ENCODE results near the gene NRXN3. TPM values are rescaled to one million over a fixed set of nuclear protein-coding genes. Genes with fewer than 3 reads are reported as not detected.

The NRXN3 gene
- total and polyA plus RNA-seq, 2 experiments from 2014 or later = 1.0 to 1.8 TPM

- Histone ChIP-seq H4K20me1 (replicated peaks; ENCODE audit: insufficient read depth) (no peaks in the 10 kb centered on the region), H3K36me3 (ENCODE audit: insufficient read depth) (no peaks in the 10 kb centered on the region), H3K4me1 (ENCODE audit: insufficient read depth) (no peaks in the 10 kb centered on the region), H3K9me2 (ENCODE audit: insufficient read depth) (no peaks in the 10 kb centered on the region), H2AFZ (no peak overlapping the region), H3F3A (replicated peaks; ENCODE audit: low read depth) (no peaks in the 10 kb centered on the region), H3K27ac (ENCODE audit: low read depth) (no peak overlapping the region), H3K4me2 (no peak overlapping the region), H3K27me3 (ENCODE audit: insufficient read depth) (no peaks in the 10 kb centered on the region), H3K4me3 (no peak overlapping the region), H3K79me2 (replicated peaks; ENCODE audit: insufficient read depth) (no peaks in the 10 kb centered on the region)
- Mint-ChIP-seq H3K36me3 (ENCODE audit: low read depth) (no peaks in the 10 kb centered on the region), H3K27ac (no peak overlapping the region), H3K27me3 (ENCODE audit: insufficient read depth, low read depth, poor library complexity) (no peaks in the 10 kb centered on the region), H3K9me3 (no peaks in the 10 kb centered on the region), H3K4me3 (no peak overlapping the region), H3K4me1 (no peaks in the 10 kb centered on the region)
- TF ChIP-seq REST (IDR thresholded peaks at IDR 0.05; ENCODE audit: unreplicated experiment) = peak; percentile 82
- no peak for TF ChIP-seq ZNF114 (CRISPR knock-in tag; IDR thresholded peaks at IDR 0.05)
- TF ChIP-seq ETS1 (IDR thresholded peaks at IDR 0.05) = no peak
- no peak for TF ChIP-seq JUNB (IDR thresholded peaks at IDR 0.05; ENCODE audit: unreplicated experiment)
- ATAC-seq = peak; percentile 92
- peak; percentile 78 for DNase-seq (ENCODE audit: low spot score)
Observed at GRCh38 chr14:78530078-78530477, 359.9 kb downstream of the NRXN3 start.

- Histone ChIP-seq H3K4me1 (ENCODE audit: insufficient read depth) (no peaks in the 10 kb centered on the region), H3K4me2 (no peak overlapping the region), H3K27me3 (ENCODE audit: insufficient read depth) (no peaks in the 10 kb centered on the region), H3F3A (replicated peaks; ENCODE audit: low read depth) (no peaks in the 10 kb centered on the region), H3K36me3 (ENCODE audit: insufficient read depth) (no peaks in the 10 kb centered on the region), H3K9me2 (ENCODE audit: insufficient read depth) (no peaks in the 10 kb centered on the region), H3K4me3 (no peak overlapping the region), H4K20me1 (replicated peaks; ENCODE audit: insufficient read depth) (no peaks in the 10 kb centered on the region), H2AFZ (no peak overlapping the region), H3K27ac (ENCODE audit: low read depth) (no peak overlapping the region), H3K79me2 (replicated peaks; ENCODE audit: insufficient read depth) (no peaks in the 10 kb centered on the region)
- peaks cover 3% of the 10 kb centered on the region; the same call in 1 of the 3 replicates for H3K9me3 Mint-ChIP-seq
- no peak for DNase-seq (ENCODE audit: low spot score)
- H3K27me3 Mint-ChIP-seq (ENCODE audit: insufficient read depth, low read depth, poor library complexity) = no peaks in the 10 kb centered on the region
- TF ChIP-seq ZNF114 (CRISPR knock-in tag; IDR thresholded peaks at IDR 0.05) (no peak), POLR2AphosphoS5 (IDR thresholded peaks at IDR 0.05; ENCODE audit: low read depth) (no peak), ZNF331 (CRISPR knock-in tag; IDR thresholded peaks at IDR 0.05; ENCODE audit: low read depth) (no peak), CTCF (conservative IDR thresholded peaks at IDR 0.05; ENCODE audit: low read depth in 2 of 2) (no peak), NANOG (IDR thresholded peaks at IDR 0.05; ENCODE audit: borderline replicate concordance) (no peak), EZH2phosphoT487 (IDR thresholded peaks at IDR 0.05; ENCODE audit: unreplicated experiment) (no peak), CREB1 (CRISPR knock-in tag; IDR thresholded peaks at IDR 0.05; ENCODE audit: low read depth) (no peak)
- no peaks in the 10 kb centered on the region for H3K4me1 Mint-ChIP-seq
- H3K36me3 Mint-ChIP-seq (ENCODE audit: low read depth) = no peaks in the 10 kb centered on the region
- H3K4me3 Mint-ChIP-seq = no peak overlapping the region
- no peak overlapping the region for H3K27ac Mint-ChIP-seq
- ATAC-seq = no peak
Observed at GRCh38 chr14:78534141-78534540, 364.0 kb downstream of the NRXN3 start.

Measured in GM23338 (cell line).